HepG2 (cell line): Measurements from ENCODE around the gene PCSK5. TPM values are rescaled to one million over a fixed set of nuclear protein-coding genes. Genes with fewer than 3 reads are reported as not detected.

Experiments
- ATAC-seq: fragments of 200-7000 bp; cut with Tn5 transposase; 3 replicates; pipeline ENCODE4 v1.9.1; 2020; ENCODE audit warnings: mild to moderate bottlenecking, moderate library complexity
- BruUV-seq: library from RNA; stranded (reverse); fragments of 400-500 nt; replicated peaks from 2 replicates; lab custom pipeline; 2021; lab: Mats Ljungman, UMichigan
- CTCF ChIA-PET: fragments of 300-600 bp; formaldehyde crosslinking; extraction: SDS; loops from one replicate; lab custom pipeline; 2021; ENCODE audit warnings: low total read pairs, inconsistent platforms, low intra/inter-chr PET ratio; lab: Yijun Ruan, JAX
- POLR2A ChIA-PET: fragments of 350-600 bp; sonication (Branson Sonifier 250); formaldehyde crosslinking; loops from one replicate; lab custom pipeline; 2020; ENCODE audit warnings: antibody characterized with exemption, inconsistent platforms; lab: Yijun Ruan, JAX
- DNase-seq: peaks from one replicate; pipeline ENCODE4 v3.0.0-alpha.2; 2015; ENCODE audit warnings: low spot score
- FAIRE-seq: peaks from 3 replicates; lab custom pipeline; 2011; peaks lifted over from hg19 to GRCh38; lab: Jason Lieb, UNC
- H2AFZ ChIP-seq: one replicate; pipeline ENCODE4 v1.6.1; 2011; ENCODE audit warnings: low read length, inconsistent platforms
- H3K27ac ChIP-seq: fragments of 300-600 bp; 3 replicates; pipeline ENCODE4 v1.8.0; 2011; ENCODE audit warnings: mixed run types, mild to moderate bottlenecking, mixed read lengths, low read length, inconsistent platforms; ENCODE audit not compliant: insufficient read depth; ENCODE audit errors: extremely low read length
- H3K27me3 ChIP-seq, 2 experiments: fragments of 200-600 bp in 1 of 2; 2 replicates in 1 of 2; 3 replicates in 1 of 2; pipeline versions ENCODE4 v1.6.0 to v1.8.0; 2011; ENCODE audit warnings: low read length in 2 of 2, mild to moderate bottlenecking in 2 of 2, moderate library complexity in 2 of 2, inconsistent platforms in 1 of 2; ENCODE audit not compliant: insufficient read depth in 2 of 2, control insufficient read depth in 1 of 2
- H3K36me3 ChIP-seq, 2 experiments: fragments of 200-600 bp in 1 of 2; replicated peaks in 1 of 2; 2 replicates in 1 of 2; 3 replicates in 1 of 2; pipeline versions ENCODE4 v1.5.1 to v1.8.0; 2011; ENCODE audit warnings: low read length in 2 of 2, inconsistent platforms in 1 of 2; ENCODE audit not compliant: insufficient read depth in 2 of 2, control insufficient read depth in 1 of 2
- H3K4me1 ChIP-seq: 2 replicates; pipeline ENCODE4 v1.5.1; 2012; ENCODE audit warnings: low read length, inconsistent platforms; ENCODE audit not compliant: insufficient read depth
- H3K4me2 ChIP-seq: 2 replicates; pipeline ENCODE4 v1.6.0; 2011; ENCODE audit warnings: low read depth, low read length, inconsistent platforms
- H3K4me3 ChIP-seq, 3 experiments: fragments of 200-600 bp in 1 of 3; sonication (generic), shearing (Covaris generic) in 1 of 3; replicated peaks in 1 of 3; 2 replicates each; pipeline ENCODE4 v1.5.1; 2011 to 2016; ENCODE audit warnings: low read length in 3 of 3, inconsistent platforms in 2 of 3, low read depth in 2 of 3, mild to moderate bottlenecking in 2 of 3, control low read depth in 1 of 3, mixed read lengths in 1 of 3; ENCODE audit not compliant: insufficient read depth in 1 of 3
- H3K79me2 ChIP-seq: one replicate; pipeline ENCODE4 v1.6.1; 2011; ENCODE audit warnings: low read length, inconsistent platforms; ENCODE audit not compliant: insufficient read depth
- H3K9ac ChIP-seq: 2 replicates; pipeline ENCODE4 v1.6.0; 2011; ENCODE audit warnings: mild to moderate bottlenecking, low read depth, low read length, inconsistent platforms; ENCODE audit not compliant: insufficient read depth
- H3K9me3 ChIP-seq: 2 replicates; pipeline ENCODE4 v1.5.1; 2012; ENCODE audit warnings: mild to moderate bottlenecking, low read length
- H4K20me1 ChIP-seq: 2 replicates; pipeline ENCODE4 v1.6.0; 2011; ENCODE audit warnings: inconsistent platforms, mild to moderate bottlenecking, low read length, moderate library complexity; ENCODE audit not compliant: insufficient read depth
- ATF4 ChIP-seq, 2 experiments: fragments of 450-650 bp in 1 of 2; sonication (generic) in 1 of 2; formaldehyde crosslinking; IDR thresholded peaks; 2 replicates each; pipeline versions ENCODE4 v1.5.0 to v1.8.0; 2020 to 2022; ENCODE audit warnings: mild to moderate bottlenecking in 1 of 2, missing genetic modification reagents in 1 of 2
- BRCA1 ChIP-seq: sonication (generic); formaldehyde crosslinking; IDR thresholded peaks from 2 replicates; pipeline ENCODE4 v1.4.0; 2020; ENCODE audit warnings: missing genetic modification reagents
- SIX1 ChIP-seq: sonication (generic); formaldehyde crosslinking; IDR thresholded peaks from 2 replicates; pipeline ENCODE4 v1.4.0; 2020; ENCODE audit warnings: missing genetic modification reagents, borderline replicate concordance
- ZBED4 ChIP-seq: sonication (generic); formaldehyde crosslinking; IDR thresholded peaks from 2 replicates; pipeline ENCODE4 v1.4.0; 2020; ENCODE audit warnings: missing genetic modification reagents, borderline replicate concordance
- ZFP41 ChIP-seq: sonication (generic); formaldehyde crosslinking; IDR thresholded peaks from 2 replicates; pipeline ENCODE4 v1.4.0; 2020; ENCODE audit warnings: mild to moderate bottlenecking, missing genetic modification reagents, borderline replicate concordance
- ZFX ChIP-seq: sonication (generic); formaldehyde crosslinking; IDR thresholded peaks from 2 replicates; pipeline ENCODE4 v1.4.0; 2020; ENCODE audit warnings: mild to moderate bottlenecking, low read depth, missing genetic modification reagents, moderate library complexity
- ZKSCAN8 ChIP-seq: IDR thresholded peaks from 2 replicates; pipeline ENCODE4 v1.6.1; 2016; ENCODE audit warnings: borderline replicate concordance, missing genetic modification reagents, missing compliant biosample characterization
- ZNF550 ChIP-seq: sonication (generic); formaldehyde crosslinking; IDR thresholded peaks from 2 replicates; pipeline ENCODE4 v1.4.0; 2020; ENCODE audit warnings: mild to moderate bottlenecking, missing genetic modification reagents, borderline replicate concordance
- ZNF562 ChIP-seq: sonication (generic); formaldehyde crosslinking; IDR thresholded peaks from 2 replicates; pipeline ENCODE4 v1.8.0; 2022; ENCODE audit warnings: missing genetic modification reagents, borderline replicate concordance
- ZNF563 ChIP-seq: sonication (generic); formaldehyde crosslinking; IDR thresholded peaks from 2 replicates; pipeline ENCODE4 v1.8.0; 2022; ENCODE audit warnings: mild to moderate bottlenecking, moderate library complexity, missing genetic modification reagents
- ZNF644 ChIP-seq: IDR thresholded peaks from 2 replicates; pipeline ENCODE4 v1.6.1; 2016; ENCODE audit warnings: low read depth
- ZNF879 ChIP-seq: sonication (generic); formaldehyde crosslinking; IDR thresholded peaks from 2 replicates; pipeline ENCODE4 v1.8.1; 2023; ENCODE audit warnings: missing genetic modification reagents
- WGBS: methylation state at CpG from one replicate; pipeline ENCODE4 v1.1.6; 2017; ENCODE audit warnings: low lambda C conversion rate; 5-methylcytosine and 5-hydroxymethylcytosine counted together
- in situ Hi-C: cut with HindIII; loops from 2 replicates; pipeline ENCODE4 v1.10.0; 2017; ENCODE audit warnings: low pct_unique_long_range_greater_than_20kb; ENCODE audit not compliant: extremely low pct_ligation_motif_present
- intact Hi-C: fragments of 100-400 bp; cut with micrococcal nuclease; formaldehyde crosslinking; loops from one replicate; pipeline ENCODE4 v1.10.0; 2022; ENCODE audit not compliant: unreplicated experiment
- polyA plus RNA-seq, 8 experiments: library from polyadenylated mRNA; depleted of rRNA in 3 of 8; stranded (reverse) in 7 of 8; unstranded in 1 of 8; fragments of >200 nt; fragmentation: Illumina TruSeq in 4 of 8; extraction: Trizol in 4 of 8; gene quantifications; 2 replicates each; pipeline versions ENCODE4 v1.2.1 to v1.2.3, GENCODE V29; 2011 to 2016; ENCODE audit warnings: low read depth in 4 of 8, missing spikeins in 1 of 8, mixed read lengths in 1 of 8; ENCODE audit not compliant: insufficient read depth in 1 of 8
- total RNA-seq, 5 experiments: library from RNA; depleted of rRNA; stranded (reverse); fragments of >200 nt; fragmentation: Illumina TruSeq; extraction: Trizol; gene quantifications; 2 replicates each; pipeline ENCODE4 v1.2.3, GENCODE V29; 2016; ENCODE audit warnings: low read depth in 1 of 5

Gene PCSK5
- total and polyA plus RNA-seq, 2 of the 13 experiments (the other 11 are each of a cell fraction or from before 2014, with no cell fraction given): 0.55 to 0.66 TPM

- TF ChIP-seq ZNF563 (CRISPR knock-in tag): no peak
- no peak for TF ChIP-seq ZFP41 (CRISPR knock-in tag)
- no peak for TF ChIP-seq ZBED4 (CRISPR knock-in tag)
- TF ChIP-seq ZNF562: no peak
- TF ChIP-seq BRCA1 (CRISPR knock-in tag): no peak
These were observed 43.4 kb upstream of the PCSK5 start (continued) for GRCh38 chr9:75847085-75847484.

GRCh38 chr9:75850459-75851200 lies 39.8 kb upstream of the PCSK5 start:
- TF ChIP-seq ZKSCAN8 (CRISPR knock-in tag) (no peak), ZNF562 (no peak), ATF4 (CRISPR knock-in tag; IDR thresholded peaks at IDR 0.05) (no peak), ZNF550 (CRISPR knock-in tag) (no peak), ZFX (CRISPR knock-in tag) (no peak), SIX1 (CRISPR knock-in tag) (no peak), ZNF879 (no peak), ZNF644 (CRISPR knock-in tag) (no peak)
- in situ Hi-C loops: no loop called here
- H2AFZ ChIP-seq: no peak overlapping the region
- H3K4me3 ChIP-seq: no peak overlapping the region
- H3K9ac ChIP-seq: no peak overlapping the region
- H3K9me3 ChIP-seq: no peaks in the 10 kb centered on the region
- H3K27me3 ChIP-seq: no peaks in the 10 kb centered on the region
- DNase-seq (no peak), ATAC-seq (no peak), FAIRE-seq (no peak)
- ChIA-PET CTCF (no interaction called here), POLR2A (no interaction called here)
- H3K79me2 ChIP-seq: no peaks in the 10 kb centered on the region
- no peaks in the 10 kb centered on the region for H3K36me3 ChIP-seq
- H4K20me1 ChIP-seq: no peaks in the 10 kb centered on the region
- no TSS peak for BruUV-seq
- no peak overlapping the region for H3K4me2 ChIP-seq
- intact Hi-C loops: no loop called here
- no peak overlapping the region for H3K27ac ChIP-seq
- no peaks in the 10 kb centered on the region for H3K4me1 ChIP-seq
- 30% methylated on average over 9 of the region's 9 CpGs for WGBS
